ENCODE results near the gene AIPL1.
A peak's percentile ranks its signal among the peaks of the same experiment; 100 is the strongest.

The AIPL1 gene

GRCh38 chr17:6413065-6413464 lies 21.9 kb downstream of the AIPL1 start:
- DNase-seq: no peak

GRCh38 chr17:6408735-6409134 lies 26.2 kb downstream of the AIPL1 start:
- no peak for DNase-seq

GRCh38 chr17:6408276-6408675 lies 26.6 kb downstream of the AIPL1 start:
- no peak for DNase-seq

GRCh38 chr17:6402258-6402657 lies 32.7 kb downstream of the AIPL1 start:
- DNase-seq: no peak

- DNase-seq: no peak
These were observed 36.0 kb downstream of the AIPL1 start for GRCh38 chr17:6398955-6399354.

- no peak for DNase-seq
These were observed 40.8 kb downstream of the AIPL1 start for GRCh38 chr17:6394055-6394606.

- no peak for DNase-seq
These were observed 41.5 kb downstream of the AIPL1 start for GRCh38 chr17:6393351-6393952.

- no peak for DNase-seq
These were observed 42.1 kb downstream of the AIPL1 start for GRCh38 chr17:6392609-6393350.

- no peak for DNase-seq
These were observed 46.5 kb downstream of the AIPL1 start for GRCh38 chr17:6388416-6388815.

GRCh38 chr17:6387858-6388257 lies 47.1 kb downstream of the AIPL1 start:
- DNase-seq: no peak

GRCh38 chr17:6387442-6387841 lies 47.5 kb downstream of the AIPL1 start:
- DNase-seq: no peak

GRCh38 chr17:6386041-6386630 lies 48.8 kb downstream of the AIPL1 start:
- DNase-seq: no peak

- no peak for DNase-seq
These were observed 50.4 kb downstream of the AIPL1 start for GRCh38 chr17:6384481-6384880.

- no peak for DNase-seq
These were observed 53.1 kb downstream of the AIPL1 start for GRCh38 chr17:6381526-6382465.

GRCh38 chr17:6380915-6381438 lies 53.9 kb downstream of the AIPL1 start:
- no peak for DNase-seq

GRCh38 chr17:6377906-6378305 lies 57.0 kb downstream of the AIPL1 start:
- DNase-seq: no peak

GRCh38 chr17:6376931-6377361 lies 58.0 kb downstream of the AIPL1 start:
- no peak for DNase-seq

- peak; percentile 78 for DNase-seq
These were observed 60.1 kb downstream of the AIPL1 start for GRCh38 chr17:6374761-6375312.

- DNase-seq: no peak
These were observed 60.6 kb downstream of the AIPL1 start for GRCh38 chr17:6374271-6374691.

Data from stimulated activated CD4-positive, alpha-beta T cell treated with anti-CD3 and anti-CD28 coated beads, Interleukin-2, amount 100 ng/mL, for 24 hours (primary cell).